ENCODE data around the gene ADRB2. TPM values are rescaled to one million over a fixed set of nuclear protein-coding genes. Genes with fewer than 3 reads are reported as not detected.
A peak's percentile ranks its signal among the peaks of the same experiment; 100 is the strongest.

The ADRB2 gene
- total RNA-seq, 4 donors from 2014 or later, result 10.2 to 19.5 (median 11.9) TPM

- Histone ChIP-seq H3K36me3 (no peaks in the 10 kb centered on the region), H3K27me3 (no peaks in the 10 kb centered on the region), H3K9me3 (no peaks in the 10 kb centered on the region), H3K4me3 (no peak overlapping the region), H3K27ac (no peak overlapping the region), H3K4me1 (peaks cover 0 to 9% (median 0%) of the 10 kb centered on the region in 3 donors)
- no peak for TF ChIP-seq POLR2A (IDR thresholded peaks at IDR 0.05)
- no peak for TF ChIP-seq CTCF (IDR thresholded peaks at IDR 0.05)
- intact Hi-C loops (cut with DNase I), result no loop called here
- no peak for DNase-seq
- whole genome bisulfite sequencing, 2 donors, result 67 to 92% methylated on average over 2 of the region's 2 CpGs
Observed at GRCh38 chr5:148861088-148861487, 34.7 kb downstream of the ADRB2 start.

- H3K9me3 ChIP-seq, result no peaks in the 10 kb centered on the region
- TF ChIP-seq CTCF (IDR thresholded peaks at IDR 0.05), result no peak
- H3K4me1 ChIP-seq, result peaks cover 0 to 5% (median 0%) of the 10 kb centered on the region in 3 donors
- no peaks in the 10 kb centered on the region for H3K27me3 ChIP-seq
- no peak overlapping the region for H3K27ac ChIP-seq
- H3K4me3 ChIP-seq, result no peak overlapping the region
- H3K36me3 ChIP-seq, result no peaks in the 10 kb centered on the region
- intact Hi-C loops (cut with DNase I), result no loop called here
- no peak for DNase-seq
- WGBS, 2 donors, result 83 to 93% methylated on average over 3 of the region's 3 CpGs
Observed at GRCh38 chr5:148861696-148862095, 35.3 kb downstream of the ADRB2 start.

GRCh38 chr5:148864113-148864841, 37.9 kb downstream of the ADRB2 start:
- TF ChIP-seq CTCF (IDR thresholded peaks at IDR 0.05) (no peak), POLR2A (IDR thresholded peaks at IDR 0.05) (no peak)
- intact Hi-C loops (cut with DNase I), result no loop called here
- WGBS, 2 donors, result 70 to 72% methylated on average over 4 to 5 of the region's 5 CpGs
- H3K9me3 ChIP-seq, result no peaks in the 10 kb centered on the region
- no peak overlapping the region for H3K4me3 ChIP-seq
- peaks cover 0 to 10% (median 0%) of the 10 kb centered on the region in 3 donors for H3K4me1 ChIP-seq
- H3K36me3 ChIP-seq, result no peaks in the 10 kb centered on the region
- DNase-seq, result no peak
- H3K27me3 ChIP-seq, result no peaks in the 10 kb centered on the region
- H3K27ac ChIP-seq, result peak overlapping the region in 1 of 4 donors; percentile 5

GRCh38 chr5:148866024-148866423, 39.6 kb downstream of the ADRB2 start:
- Histone ChIP-seq H3K9me3 (no peaks in the 10 kb centered on the region), H3K27me3 (no peaks in the 10 kb centered on the region), H3K4me3 (no peak overlapping the region), H3K27ac (no peak overlapping the region), H3K4me1 (peaks cover 0 to 10% (median 0%) of the 10 kb centered on the region in 3 donors), H3K36me3 (no peaks in the 10 kb centered on the region)
- intact Hi-C loops (cut with DNase I), result no loop called here
- no peak for DNase-seq
- no peak for TF ChIP-seq POLR2A (IDR thresholded peaks at IDR 0.05)
- no peak for TF ChIP-seq CTCF (IDR thresholded peaks at IDR 0.05)
- 80% methylated on average over 1 of the region's 2 CpGs; no CpG with 5 or more reads in 1 of the 2 donors for WGBS, 2 donors

- Histone ChIP-seq H3K36me3 (no peaks in the 10 kb centered on the region), H3K4me3 (no peak overlapping the region), H3K9me3 (no peaks in the 10 kb centered on the region), H3K4me1 (peaks cover 0 to 14% (median 0%) of the 10 kb centered on the region in 3 donors), H3K27me3 (no peaks in the 10 kb centered on the region), H3K27ac (no peak overlapping the region)
- DNase-seq, result no peak
- no peak for TF ChIP-seq POLR2A (IDR thresholded peaks at IDR 0.05)
- no peak for TF ChIP-seq CTCF (IDR thresholded peaks at IDR 0.05)
- 85 to 89% methylated on average over 5 of the region's 5 CpGs for WGBS, 2 donors
- intact Hi-C loops (cut with DNase I), result no loop called here
Observed at GRCh38 chr5:148873120-148873519, 46.7 kb downstream of the ADRB2 start.
